Hematopoietic multipotent progenitor cell treated with erythropoietin and hydrocortisone succinate and interleukin-3 and kit ligand, for 4 days (in vitro differentiated cells): ENCODE measurements around the gene CCDC50.

Experiments used
- DNase-seq: peaks from one replicate; pipeline ENCODE4 v3.0.0-alpha.2; 2015

Gene CCDC50

GRCh38 chr3:191321019-191321767 is 8.0 kb upstream of the CCDC50 start:
- no peak for DNase-seq

DNA sequence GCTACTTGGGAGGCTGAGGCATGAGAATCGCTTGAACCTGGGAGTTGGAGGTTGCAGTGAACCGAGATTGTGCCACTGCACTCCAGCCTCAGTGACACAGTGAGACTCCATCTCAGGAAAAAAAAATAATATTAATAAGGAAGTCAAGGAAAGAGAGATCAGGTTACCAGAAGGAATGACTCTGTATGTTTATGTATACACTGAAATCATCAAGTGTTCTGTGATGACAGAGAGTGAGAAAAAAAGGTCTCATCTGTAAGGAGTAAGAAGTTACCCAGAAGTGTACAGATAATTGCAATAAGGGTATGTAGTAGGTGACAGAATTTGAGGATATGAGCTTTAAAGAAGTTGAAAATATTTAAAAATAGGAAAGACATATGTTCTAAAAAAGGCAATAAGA is 4.3 kb upstream of the CCDC50 start:
- DNase-seq, result no peak

- DNase-seq, result no peak
Measured at GRCh38 chr3:191327526-191327925, 1.7 kb upstream of the CCDC50 start.

DNA sequence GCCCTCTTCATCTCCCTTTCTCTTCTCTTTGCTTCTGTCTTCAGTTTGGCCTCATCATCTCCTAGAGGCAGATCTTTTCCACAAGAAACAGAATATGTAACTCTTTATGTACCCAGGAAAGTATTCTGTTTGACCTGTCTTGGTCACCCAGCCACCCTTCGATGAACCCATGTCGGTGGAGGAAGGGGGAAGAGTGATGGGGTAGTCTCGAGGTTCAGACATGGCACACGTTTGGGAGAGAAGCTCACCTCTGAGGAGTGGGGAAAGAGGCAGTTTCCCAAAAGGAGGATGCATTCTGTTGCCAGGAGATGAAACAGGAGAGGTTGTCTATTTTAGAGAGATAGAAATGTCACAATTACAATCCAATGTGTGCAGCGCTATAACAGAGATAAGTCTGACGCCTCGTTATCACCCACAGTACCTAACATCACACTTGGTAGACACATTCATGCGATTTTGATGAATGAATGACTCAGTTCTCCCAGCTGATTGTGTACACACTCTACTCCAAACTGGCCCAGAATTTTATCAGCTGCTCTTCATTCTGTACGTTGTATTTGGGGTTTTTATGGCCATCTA is 722 bp upstream of the CCDC50 start:
- peak; percentile 62 for DNase-seq

DNA sequence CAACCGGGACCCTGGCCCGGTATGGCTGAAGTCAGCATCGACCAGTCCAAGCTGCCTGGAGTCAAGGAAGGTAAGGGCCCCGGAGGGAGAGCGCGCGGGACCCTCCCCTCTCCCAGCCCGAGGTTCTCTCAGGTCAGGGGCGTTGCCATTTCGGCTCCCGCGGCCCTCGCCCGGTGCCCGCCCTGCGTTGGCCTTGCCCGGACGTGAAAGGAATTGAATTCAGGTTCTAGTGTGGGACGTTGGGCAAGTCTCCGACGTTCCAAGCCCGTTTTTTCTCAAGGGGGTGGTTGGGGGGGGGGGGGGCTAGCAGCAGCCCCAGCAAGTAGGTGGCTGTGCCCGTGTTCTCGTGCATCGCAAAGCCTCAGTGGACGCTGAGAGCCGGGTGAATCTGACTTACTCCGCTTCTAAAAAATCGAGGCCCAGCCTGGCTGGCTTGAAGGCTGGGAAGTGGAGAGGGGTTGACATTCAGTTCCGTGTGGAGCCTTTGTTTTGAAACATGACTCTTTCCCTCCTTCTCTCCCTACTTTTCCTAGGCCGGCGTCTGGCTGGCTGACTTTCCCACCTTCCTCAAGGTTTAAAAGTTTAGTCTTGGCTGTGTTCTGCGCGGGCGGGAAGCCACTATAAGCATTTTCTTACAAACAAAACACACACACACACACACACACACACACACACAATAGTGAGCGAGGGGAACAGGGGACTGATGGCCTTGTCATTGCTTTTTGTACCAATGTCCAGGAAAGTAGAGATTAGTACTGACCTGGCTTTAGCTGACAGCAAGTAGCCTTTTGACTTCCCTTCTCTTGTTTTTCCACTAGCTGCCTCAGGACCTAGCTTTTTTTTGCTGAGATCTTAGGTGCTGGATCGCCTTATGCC is 698 bp downstream of the CCDC50 start, which contains the start of gene UTS2B:
TSS of gene UTS2B (minus strand) at position 873 of the 876 bp plus-strand sequence. CDS start 48,337 bp downstream, outside the sequence.
- DNase-seq, result peak; percentile 64

DNA sequence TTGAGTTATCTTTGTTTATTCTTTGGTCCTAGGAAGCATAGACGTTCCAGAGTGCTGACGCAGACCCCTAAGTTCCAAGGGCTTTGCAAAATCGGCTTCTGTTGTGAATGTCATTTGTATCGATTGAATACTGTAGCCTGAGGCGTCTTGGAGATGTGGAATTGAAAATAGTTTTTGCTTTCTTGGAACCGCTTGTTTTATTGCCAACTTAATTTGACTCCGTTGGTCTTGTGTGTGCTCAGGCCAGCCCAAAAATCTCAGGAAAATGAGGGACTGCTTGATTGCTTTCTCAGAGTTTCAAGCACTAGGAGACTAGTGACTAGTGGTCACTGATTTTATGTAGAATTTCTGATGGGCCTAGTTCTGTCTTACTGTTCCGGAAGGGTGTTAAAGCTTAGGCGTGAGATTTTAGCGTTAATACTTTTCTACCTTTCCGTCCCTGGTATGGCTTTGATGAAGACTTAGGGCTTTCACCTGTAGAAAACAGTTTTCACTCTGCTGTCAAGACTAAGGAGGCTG is 1.4 kb downstream of the CCDC50 start:
- no peak for DNase-seq

DNA sequence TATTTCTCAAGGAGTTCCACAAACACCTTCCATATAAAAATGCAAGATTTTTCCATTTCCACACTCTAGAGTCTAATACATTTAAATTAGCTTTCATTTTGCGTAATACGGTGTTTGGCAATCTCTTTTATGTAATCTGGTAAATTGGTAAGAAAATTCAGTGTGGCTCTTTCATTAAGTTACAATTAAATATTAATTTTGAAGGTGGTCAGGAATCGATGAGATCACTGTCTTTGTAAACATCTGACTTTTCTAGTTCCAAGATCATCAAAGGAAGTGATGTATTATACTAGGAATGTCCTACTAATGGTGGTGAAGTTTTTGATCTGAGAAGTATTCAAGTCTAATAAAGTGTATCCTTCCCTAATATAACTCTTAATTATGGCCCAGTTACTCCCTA is 2.2 kb downstream of the CCDC50 start:
- DNase-seq, result no peak

- DNase-seq, result no peak
Measured at GRCh38 chr3:191333298-191333880, 4.2 kb downstream of the CCDC50 start.

DNA sequence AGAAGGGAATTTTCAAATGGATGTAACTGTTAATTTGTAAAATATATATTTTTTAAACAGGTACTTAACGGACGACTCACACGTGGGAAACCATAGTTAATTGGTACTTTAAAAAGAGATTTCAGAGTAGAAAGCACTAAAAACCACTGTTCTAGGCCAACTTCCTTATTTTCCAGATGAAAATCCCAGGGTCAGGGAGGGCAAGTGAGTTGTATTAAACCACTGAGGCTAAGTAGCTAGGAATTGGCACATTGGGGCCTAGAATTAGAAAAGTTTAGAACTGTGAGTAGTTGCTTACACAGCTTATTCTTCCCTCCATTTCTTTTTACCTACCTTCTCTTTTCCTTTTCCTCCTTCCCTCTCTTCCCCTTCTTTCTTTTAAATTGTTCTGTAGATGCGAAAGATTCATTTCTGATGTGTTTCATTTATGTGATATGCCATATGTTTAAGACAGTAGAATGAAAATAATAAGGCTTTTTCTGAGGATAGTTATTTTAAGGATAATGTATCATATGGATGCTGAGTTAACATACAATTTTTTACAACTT is 5.2 kb downstream of the CCDC50 start:
- DNase-seq, result no peak

DNA sequence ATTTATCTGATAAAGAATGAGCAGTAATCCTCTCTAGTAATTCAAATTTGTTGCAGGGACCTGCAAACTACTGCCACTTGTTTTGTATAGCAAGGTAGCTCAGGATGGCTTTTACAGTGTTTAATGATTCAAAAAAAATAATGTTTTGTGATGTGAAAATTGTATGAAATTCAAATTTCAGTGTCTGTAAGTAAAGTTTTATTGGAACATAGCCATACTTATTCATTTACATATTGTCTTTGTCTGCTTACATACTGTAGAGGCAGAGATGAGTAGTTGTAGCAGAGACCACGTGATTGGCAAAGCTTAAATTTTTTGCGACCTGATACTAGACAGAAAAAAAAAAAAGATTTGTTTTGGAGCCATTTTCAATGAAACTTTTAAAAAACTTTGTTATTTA is 7.6 kb downstream of the CCDC50 start:
- no peak for DNase-seq

DNA sequence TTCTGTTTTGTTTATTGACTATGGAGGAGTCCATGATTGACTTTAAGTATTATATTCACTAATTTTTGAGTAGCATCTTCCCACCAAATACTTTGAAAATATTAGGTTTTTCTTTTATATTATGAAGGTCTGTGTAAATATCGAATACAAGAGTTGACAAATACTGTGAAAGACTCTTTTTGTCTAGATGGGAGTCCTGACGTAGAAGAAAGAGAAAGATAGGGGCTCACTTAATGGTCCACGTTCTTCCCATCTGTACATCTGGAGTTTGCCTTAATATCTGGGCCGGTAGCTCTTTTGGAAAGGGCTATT is 8.9 kb downstream of the CCDC50 start:
- DNase-seq, result no peak

- no peak for DNase-seq
Measured at GRCh38 chr3:191339316-191339917, 10.2 kb downstream of the CCDC50 start.

GRCh38 chr3:191340351-191340750 is 11.2 kb downstream of the CCDC50 start:
- DNase-seq, result no peak

DNA sequence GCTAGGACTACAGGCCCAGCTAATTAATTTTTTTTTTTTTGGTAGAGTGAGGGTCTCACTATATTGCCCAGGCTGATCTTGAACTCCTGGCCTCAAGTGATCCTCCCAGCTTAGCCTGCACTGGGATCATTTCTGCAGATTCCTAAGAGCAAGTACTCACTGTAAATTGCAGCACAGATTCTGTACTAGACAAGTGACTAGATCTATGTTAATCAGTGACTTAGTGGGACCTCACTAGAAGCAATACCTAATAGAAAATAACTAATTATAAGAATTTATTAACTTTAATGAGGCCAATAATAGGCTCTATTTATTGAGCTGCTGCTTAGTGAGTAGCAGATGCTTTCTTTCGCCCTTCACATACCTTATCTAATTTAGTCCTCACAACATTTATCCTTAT is 11.8 kb downstream of the CCDC50 start:
- no peak for DNase-seq

DNA sequence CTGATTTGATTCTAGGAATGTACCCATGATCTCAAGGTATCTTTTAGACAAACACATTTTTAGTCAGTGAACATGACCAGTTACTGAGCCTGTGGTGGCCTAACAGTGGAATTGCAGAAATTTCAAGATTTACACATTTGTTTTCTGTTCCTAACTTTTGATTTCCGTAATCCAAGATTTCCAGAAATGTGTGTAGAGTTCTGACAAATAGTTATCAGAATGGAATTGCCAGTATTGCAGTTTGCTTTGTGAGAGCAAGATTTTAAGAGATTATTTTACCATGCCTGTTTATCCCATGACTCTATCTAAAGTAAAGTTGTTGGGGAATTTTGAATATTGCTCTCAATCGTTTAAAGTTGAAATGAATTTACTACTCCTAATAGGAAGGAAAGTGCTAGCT is 12.8 kb downstream of the CCDC50 start:
- DNase-seq, result no peak

DNA sequence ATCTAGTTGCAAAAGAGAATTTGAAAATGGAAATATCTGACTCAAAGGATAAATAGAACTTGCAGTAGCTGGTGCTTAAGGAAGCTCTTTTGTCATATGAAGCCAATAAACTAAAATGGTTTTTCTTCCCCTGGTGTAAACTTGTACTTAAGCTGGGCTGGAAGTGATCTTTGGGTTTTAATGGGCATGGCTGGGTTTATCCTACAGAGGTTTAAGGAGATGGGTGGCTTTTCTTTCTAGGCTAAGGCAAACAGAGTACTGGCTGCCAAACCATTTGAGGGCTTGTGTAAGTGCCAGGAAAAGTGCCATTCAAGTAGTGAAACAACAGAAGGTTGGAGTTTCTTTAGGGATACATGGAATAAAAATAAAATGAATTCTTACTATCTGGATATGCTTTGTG is 13.2 kb downstream of the CCDC50 start:
- no peak for DNase-seq

GRCh38 chr3:191343115-191343514 is 13.9 kb downstream of the CCDC50 start:
- DNase-seq, result no peak

- no peak for DNase-seq
Measured at GRCh38 chr3:191343913-191344312, 14.7 kb downstream of the CCDC50 start.

- no peak for DNase-seq
Measured at GRCh38 chr3:191345334-191345733, 16.1 kb downstream of the CCDC50 start.

DNA sequence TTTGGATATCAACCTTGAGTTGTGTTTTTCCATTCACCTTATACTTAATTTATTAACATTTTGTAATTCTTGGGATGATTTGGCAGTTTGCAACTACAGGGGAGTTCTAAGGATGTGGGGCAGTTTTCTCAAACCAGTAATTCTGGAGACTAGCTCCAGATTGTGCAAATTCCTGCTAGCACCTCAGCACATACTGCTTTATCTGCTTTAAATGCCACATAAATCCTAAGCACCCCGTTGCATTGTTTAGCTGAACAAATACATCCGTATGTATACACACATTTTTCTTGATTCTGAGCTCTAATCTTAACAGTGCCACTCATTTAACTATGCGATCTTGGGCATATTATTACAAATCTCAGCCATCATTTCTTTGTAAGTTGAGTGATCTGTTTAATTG is 18.0 kb downstream of the CCDC50 start:
- DNase-seq, result no peak

GRCh38 chr3:191348098-191348497 is 18.9 kb downstream of the CCDC50 start:
- no peak for DNase-seq

DNA sequence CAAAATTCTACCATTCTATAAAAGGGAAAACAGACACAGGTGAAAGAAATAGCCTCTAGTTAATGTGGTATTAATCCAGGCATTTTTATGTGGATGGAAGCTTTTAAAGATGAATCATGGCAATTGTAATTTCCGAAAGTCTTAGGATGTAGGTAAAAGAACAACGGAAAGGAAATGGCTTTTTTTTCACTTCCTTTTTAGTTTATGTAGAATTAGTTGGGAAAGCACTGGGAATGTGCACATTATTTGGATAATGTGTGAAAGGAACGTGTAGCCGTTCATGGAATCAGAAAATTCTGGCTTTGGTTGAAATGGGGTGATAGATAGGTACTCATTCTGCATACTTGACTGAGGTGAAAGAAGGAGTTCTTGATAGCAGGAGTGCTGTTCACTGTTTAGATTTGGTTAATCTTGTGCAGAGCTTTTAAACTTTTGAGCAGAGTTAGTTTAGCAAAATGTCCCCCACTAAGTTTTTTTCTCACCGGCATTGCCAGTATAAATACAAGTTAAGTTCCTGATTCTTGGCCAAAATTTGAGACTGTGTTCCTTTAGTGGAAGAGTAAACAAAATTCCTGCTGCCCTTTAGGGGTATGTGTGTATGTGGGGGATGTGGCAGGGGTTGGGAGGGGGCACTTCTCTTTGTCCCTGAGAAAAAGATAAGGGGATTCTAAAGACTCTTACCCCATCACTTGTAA is 21.3 kb downstream of the CCDC50 start:
- DNase-seq, result no peak
